ENCODE data around the gene MEMO1. TPM values are rescaled to one million over a fixed set of nuclear protein-coding genes. Genes with fewer than 3 reads are reported as not detected.
"Not testable (repeated sequence)": the region's sequence is repeated elsewhere in the genome, so short reads cannot be mapped to it uniquely, and the experiment has no call there.

The MEMO1 gene
- total RNA-seq, 1 donor from 2014 or later = 19.5 TPM

GRCh38 chr2:31958140-31958717, 52.6 kb downstream of the MEMO1 start:
- DNase-seq (ENCODE audit: low spot score) = no peak

GRCh38 chr2:31957354-31958139, 53.3 kb downstream of the MEMO1 start:
- no peak for DNase-seq (ENCODE audit: low spot score)

- DNase-seq (ENCODE audit: low spot score) = not testable (repeated sequence)
Measured at GRCh38 chr2:31956934-31957333, 53.9 kb downstream of the MEMO1 start.

GRCh38 chr2:31956312-31956711, 54.5 kb downstream of the MEMO1 start:
- DNase-seq (ENCODE audit: low spot score) = no peak

- not testable (repeated sequence) for DNase-seq (ENCODE audit: low spot score)
Measured at GRCh38 chr2:31953095-31953494, 57.7 kb downstream of the MEMO1 start.

GRCh38 chr2:31950946-31951562, 59.8 kb downstream of the MEMO1 start:
- no peak for DNase-seq (ENCODE audit: low spot score)

GRCh38 chr2:31947871-31948270, 62.9 kb downstream of the MEMO1 start:
- DNase-seq (ENCODE audit: low spot score) = no peak

- DNase-seq (ENCODE audit: low spot score) = no peak
Measured at GRCh38 chr2:31946838-31947237, 64.0 kb downstream of the MEMO1 start.

- no peak for DNase-seq (ENCODE audit: low spot score)
Measured at GRCh38 chr2:31945572-31945935, 65.3 kb downstream of the MEMO1 start.

GRCh38 chr2:31944828-31945571, 65.8 kb downstream of the MEMO1 start:
- no peak for DNase-seq (ENCODE audit: low spot score)

- no peak for DNase-seq (ENCODE audit: low spot score)
Measured at GRCh38 chr2:31943636-31944225, 67.1 kb downstream of the MEMO1 start.

- no peak for DNase-seq (ENCODE audit: low spot score)
Measured at GRCh38 chr2:31940920-31941319, 69.9 kb downstream of the MEMO1 start.

GRCh38 chr2:31937741-31938140, 73.1 kb downstream of the MEMO1 start:
- peak; percentile 14 for DNase-seq (ENCODE audit: low spot score)

- DNase-seq (ENCODE audit: low spot score) = no peak
Measured at GRCh38 chr2:31935370-31935769, 75.4 kb downstream of the MEMO1 start.

GRCh38 chr2:31933066-31933465, 77.7 kb downstream of the MEMO1 start:
- no peak for DNase-seq (ENCODE audit: low spot score)

- DNase-seq (ENCODE audit: low spot score) = no peak
Measured at GRCh38 chr2:31932589-31932988, 78.2 kb downstream of the MEMO1 start.

- no peak for DNase-seq (ENCODE audit: low spot score)
Measured at GRCh38 chr2:31931916-31932315, 78.9 kb downstream of the MEMO1 start.

GRCh38 chr2:31925517-31925916, 85.3 kb downstream of the MEMO1 start:
- no peak for DNase-seq (ENCODE audit: low spot score)

GRCh38 chr2:31923662-31924061, 87.1 kb downstream of the MEMO1 start:
- DNase-seq (ENCODE audit: low spot score) = no peak

- DNase-seq (ENCODE audit: low spot score) = no peak
Measured at GRCh38 chr2:31922542-31923408, 88.0 kb downstream of the MEMO1 start.

- no peak for DNase-seq (ENCODE audit: low spot score)
Measured at GRCh38 chr2:31920962-31921361, 89.8 kb downstream of the MEMO1 start.

Data from umbilical cord (tissue), 2 donors.